ENCODE data around the gene OR11L1. TPM values are rescaled to one million over a fixed set of nuclear protein-coding genes. Genes with fewer than 3 reads are reported as not detected.

OR11L1 gene
- total RNA-seq, 1 donor from 2014 or later = not detected

GRCh38 chr1:247797518-247797917, 44.2 kb downstream of the OR11L1 start:
- H3K4me3 ChIP-seq (ENCODE audit: low read depth, low read length) = no peak overlapping the region
- no peak for TF ChIP-seq CTCF (IDR thresholded peaks at IDR 0.05; ENCODE audit: insufficient read depth, low read length, severe bottlenecking)
- H3K36me3 ChIP-seq (ENCODE audit: control insufficient read depth, insufficient read depth, low read length) = no peaks in the 10 kb centered on the region
- no peaks in the 10 kb centered on the region for H3K27me3 ChIP-seq (ENCODE audit: control insufficient read depth, insufficient read depth, low read length)
- FAIRE-seq (no peak), DNase-seq (ENCODE audit: low read depth) (no peak)

Other genes starting within 250 kb of the OR11L1 start
- not detected in 2 replicates for gene OR2G3, start 236.3 kb downstream of the OR11L1 start, total RNA-seq
- gene OR13G1, start 162.2 kb downstream of the OR11L1 start, total RNA-seq = not detected in 2 replicates
- not detected in 2 replicates for gene OR6F1, start 125.2 kb downstream of the OR11L1 start, total RNA-seq
- not detected in 2 replicates for gene OR14K1, start 103.3 kb downstream of the OR11L1 start, total RNA-seq
- not detected in 2 replicates for gene OR14A2, start 93.8 kb downstream of the OR11L1 start, total RNA-seq
- not detected in 2 replicates for gene OR1C1, start 81.3 kb downstream of the OR11L1 start, total RNA-seq
- gene OR14A16, start 17.8 kb downstream of the OR11L1 start, total RNA-seq = not detected in 2 replicates
- gene TRIM58, start 15.3 kb upstream of the OR11L1 start, total RNA-seq = not detected in 2 replicates
- gene OR2W3, start 53.7 kb upstream of the OR11L1 start, total RNA-seq = not detected in 2 replicates
- gene OR2T8, start 78.4 kb upstream of the OR11L1 start, total RNA-seq = not detected in 2 replicates
- not detected in 2 replicates for gene OR2AJ1, start 83.0 kb upstream of the OR11L1 start, total RNA-seq
- not detected in 2 replicates for gene OR2L8, start 107.0 kb upstream of the OR11L1 start, total RNA-seq
- not detected in 2 replicates for gene OR2AK2, start 123.3 kb upstream of the OR11L1 start, total RNA-seq
- gene OR2L5, start 171.8 kb upstream of the OR11L1 start, total RNA-seq = not detected in 2 replicates
- not detected in 2 replicates for gene OR2L2, start 188.2 kb upstream of the OR11L1 start, total RNA-seq
- not detected in 2 replicates for gene OR2L3, start 204.9 kb upstream of the OR11L1 start, total RNA-seq